ENCODE measurements around the gene SLC6A11.

SLC6A11 gene

DNA sequence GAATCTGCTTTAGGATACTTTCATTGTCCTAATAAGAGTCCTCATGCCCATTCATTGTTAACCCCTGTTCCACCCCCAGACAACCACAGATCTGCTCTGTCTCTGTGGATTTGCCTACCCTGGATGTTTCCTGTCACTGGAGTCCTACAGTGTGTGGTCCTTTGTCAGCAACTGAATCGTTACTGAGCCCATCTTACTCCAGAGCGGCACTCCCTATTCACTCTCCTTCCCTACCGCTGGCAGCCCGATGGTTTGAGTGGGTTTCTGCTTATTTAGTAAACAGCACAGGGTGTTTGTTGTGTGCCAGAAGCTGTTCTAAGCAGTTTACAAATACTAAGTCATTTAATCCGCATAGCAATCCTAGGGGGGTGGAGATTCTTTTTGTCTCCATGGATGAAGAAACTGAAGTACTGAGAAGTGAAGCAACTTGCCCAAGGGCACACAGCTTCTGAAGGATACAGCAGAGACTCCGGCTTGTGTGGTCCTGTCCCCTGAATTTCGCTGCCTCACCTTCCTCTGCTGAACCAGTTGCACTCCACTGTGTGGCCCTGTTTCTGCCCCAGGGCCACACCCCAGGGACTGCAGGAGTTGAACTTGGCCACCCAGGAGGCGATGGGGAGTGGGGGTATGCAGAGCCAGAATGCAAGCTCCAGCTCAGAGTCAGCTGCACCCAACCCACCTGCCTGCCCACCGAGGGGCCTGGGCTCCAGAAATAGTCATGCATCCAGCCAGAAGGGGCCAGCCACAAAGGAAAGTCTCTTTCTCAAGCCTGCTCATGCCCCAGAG lies 120.0 kb downstream of the SLC6A11 start:
- FAIRE-seq = no peak
- no peak for DNase-seq (ENCODE audit: insufficient read length)
- TF ChIP-seq POLR2A (IDR thresholded peaks at IDR 0.05; ENCODE audit: low read depth, low read length) (no peak), TAF1 (IDR thresholded peaks at IDR 0.05; ENCODE audit: borderline replicate concordance, low read depth, low read length) (no peak), POLR2AphosphoS5 (IDR thresholded peaks at IDR 0.05; ENCODE audit: low read depth, low read length) (no peak)

DNA sequence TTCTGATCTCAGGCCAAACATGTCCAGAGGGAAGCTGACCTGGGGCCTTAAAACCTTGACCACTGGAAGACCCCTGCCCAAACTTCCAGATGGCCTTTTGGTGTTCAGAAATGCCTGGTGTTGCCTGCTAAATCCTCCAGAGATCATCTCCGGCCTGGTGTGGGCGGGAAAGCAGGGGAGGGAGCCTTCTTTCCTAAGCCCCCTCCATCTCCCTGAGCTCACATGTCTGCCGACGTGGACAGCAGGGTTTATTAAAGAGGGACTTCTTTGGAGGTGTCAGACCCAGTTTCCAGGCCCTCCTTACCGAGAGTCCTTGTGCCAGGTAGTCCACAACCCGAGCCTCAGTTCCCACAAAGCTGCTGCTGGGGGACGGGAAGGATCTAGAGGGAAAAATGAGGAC lies 120.7 kb downstream of the SLC6A11 start:
- DNase-seq (ENCODE audit: insufficient read length) = no peak
- TF ChIP-seq TAF1 (IDR thresholded peaks at IDR 0.05; ENCODE audit: borderline replicate concordance, low read depth, low read length) = no peak
- TF ChIP-seq POLR2A (IDR thresholded peaks at IDR 0.05; ENCODE audit: low read depth, low read length) = no peak
- TF ChIP-seq POLR2AphosphoS5 (IDR thresholded peaks at IDR 0.05; ENCODE audit: low read depth, low read length) = no peak
- FAIRE-seq = no peak

DNA sequence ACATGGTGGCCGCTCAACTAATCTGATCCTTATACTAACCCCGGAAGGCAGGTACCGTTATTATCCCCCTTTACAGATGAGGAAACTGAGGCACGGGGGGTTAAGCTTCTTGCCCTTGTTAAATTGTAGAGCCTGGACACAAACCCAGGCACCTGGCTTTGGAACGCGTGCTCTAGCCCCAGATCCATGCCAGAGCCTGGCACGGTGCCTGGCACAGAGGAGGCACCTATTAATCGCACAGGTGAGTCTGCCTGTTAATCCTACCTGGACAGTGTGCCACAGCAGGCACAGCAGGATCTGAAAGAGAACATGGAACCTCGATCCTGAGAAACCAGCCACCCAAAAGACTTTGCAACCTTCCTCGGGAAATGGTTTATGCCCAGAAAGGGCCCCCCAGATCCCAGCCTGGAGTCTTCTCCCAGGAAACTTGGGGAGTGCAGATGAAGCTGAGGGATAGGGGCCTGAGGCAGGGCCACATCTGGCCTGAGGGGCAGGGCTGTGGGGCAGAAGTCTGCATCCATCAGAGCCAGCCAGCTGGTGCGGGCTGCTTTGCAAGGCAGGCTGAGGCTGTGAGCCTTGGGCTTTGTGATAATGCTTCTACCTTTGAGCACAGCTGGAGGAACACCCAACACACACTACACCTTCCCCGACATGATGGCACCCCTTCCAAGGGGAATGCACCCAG lies 121.3 kb downstream of the SLC6A11 start:
- TF ChIP-seq TAF1 (IDR thresholded peaks at IDR 0.05; ENCODE audit: borderline replicate concordance, low read depth, low read length) = no peak
- no peak for TF ChIP-seq POLR2AphosphoS5 (IDR thresholded peaks at IDR 0.05; ENCODE audit: low read depth, low read length)
- no peak for TF ChIP-seq POLR2A (IDR thresholded peaks at IDR 0.05; ENCODE audit: low read depth, low read length)
- FAIRE-seq (no peak), DNase-seq (ENCODE audit: insufficient read length) (no peak)

DNA sequence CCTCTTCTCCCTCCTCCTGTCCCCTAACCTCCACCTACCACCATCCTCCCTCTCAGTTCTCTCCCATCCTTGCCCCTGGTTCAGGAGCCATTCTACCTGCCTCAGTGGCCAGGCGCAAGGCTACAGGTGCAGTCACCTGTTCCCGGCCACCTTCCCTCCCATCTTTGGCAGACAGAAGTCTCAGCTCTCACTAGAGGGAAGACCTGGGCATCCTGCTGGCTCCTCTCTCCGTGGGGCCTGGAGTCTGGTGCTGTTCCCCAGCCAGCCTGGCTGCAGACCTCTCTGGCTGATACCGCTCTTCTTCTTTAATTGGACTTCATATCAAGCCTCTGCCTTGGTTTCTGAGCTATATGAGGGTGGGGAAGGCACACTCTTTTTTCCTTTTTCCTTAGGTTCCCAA lies 123.5 kb downstream of the SLC6A11 start:
- TF ChIP-seq POLR2A (IDR thresholded peaks at IDR 0.05; ENCODE audit: low read depth, low read length) (no peak), TAF1 (IDR thresholded peaks at IDR 0.05; ENCODE audit: borderline replicate concordance, low read depth, low read length) (no peak), POLR2AphosphoS5 (IDR thresholded peaks at IDR 0.05; ENCODE audit: low read depth, low read length) (no peak)
- DNase-seq (ENCODE audit: insufficient read length) = no peak
- FAIRE-seq = no peak

DNA sequence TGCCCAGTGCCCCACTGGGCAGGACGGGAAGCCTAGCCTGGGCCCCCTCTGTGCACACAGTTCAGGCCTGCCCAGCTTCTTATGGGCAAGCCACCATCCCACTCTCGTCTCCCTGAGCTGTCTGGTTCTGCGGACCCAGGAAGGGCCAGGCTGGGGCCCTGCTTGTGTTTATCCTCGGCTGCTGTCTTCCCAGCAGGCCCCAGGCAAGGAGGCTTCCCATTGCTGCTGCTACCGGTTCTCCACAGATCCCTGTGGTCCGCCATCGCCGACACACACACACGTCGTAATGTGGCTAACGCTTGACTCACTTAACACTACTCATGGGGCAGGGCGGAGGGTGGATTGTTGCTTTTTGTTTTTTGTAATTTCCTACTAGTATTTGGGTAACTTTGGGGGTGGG lies 124.1 kb downstream of the SLC6A11 start:
- TF ChIP-seq POLR2A (IDR thresholded peaks at IDR 0.05; ENCODE audit: low read depth, low read length) = no peak
- no peak for TF ChIP-seq POLR2AphosphoS5 (IDR thresholded peaks at IDR 0.05; ENCODE audit: low read depth, low read length)
- TF ChIP-seq TAF1 (IDR thresholded peaks at IDR 0.05; ENCODE audit: borderline replicate concordance, low read depth, low read length) = no peak
- DNase-seq (ENCODE audit: insufficient read length) = no peak
- no peak for FAIRE-seq

DNA sequence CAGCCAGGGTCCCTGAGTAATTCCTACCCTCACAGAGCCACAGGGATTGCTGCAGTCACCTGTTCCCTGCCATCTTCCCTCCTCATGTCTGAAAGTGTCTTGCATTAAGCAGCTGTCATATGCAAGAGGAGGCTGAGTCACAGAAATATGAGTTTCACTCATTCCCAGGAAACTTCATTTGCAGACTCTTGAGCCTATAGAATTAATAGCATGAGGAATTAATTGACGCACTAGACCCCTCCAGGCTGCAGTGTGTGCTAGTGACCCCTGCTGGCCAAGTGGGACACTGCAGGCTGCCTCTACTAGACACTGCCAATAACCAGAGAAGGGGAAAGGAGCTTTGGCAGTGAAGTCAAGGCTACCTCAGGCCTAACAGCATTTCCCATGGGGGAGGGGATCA lies 125.9 kb downstream of the SLC6A11 start:
- TF ChIP-seq POLR2A (IDR thresholded peaks at IDR 0.05; ENCODE audit: low read depth, low read length) (no peak), TAF1 (IDR thresholded peaks at IDR 0.05; ENCODE audit: borderline replicate concordance, low read depth, low read length) (no peak), POLR2AphosphoS5 (IDR thresholded peaks at IDR 0.05; ENCODE audit: low read depth, low read length) (no peak)
- DNase-seq (ENCODE audit: insufficient read length) (no peak), FAIRE-seq (peak; percentile 57)

DNA sequence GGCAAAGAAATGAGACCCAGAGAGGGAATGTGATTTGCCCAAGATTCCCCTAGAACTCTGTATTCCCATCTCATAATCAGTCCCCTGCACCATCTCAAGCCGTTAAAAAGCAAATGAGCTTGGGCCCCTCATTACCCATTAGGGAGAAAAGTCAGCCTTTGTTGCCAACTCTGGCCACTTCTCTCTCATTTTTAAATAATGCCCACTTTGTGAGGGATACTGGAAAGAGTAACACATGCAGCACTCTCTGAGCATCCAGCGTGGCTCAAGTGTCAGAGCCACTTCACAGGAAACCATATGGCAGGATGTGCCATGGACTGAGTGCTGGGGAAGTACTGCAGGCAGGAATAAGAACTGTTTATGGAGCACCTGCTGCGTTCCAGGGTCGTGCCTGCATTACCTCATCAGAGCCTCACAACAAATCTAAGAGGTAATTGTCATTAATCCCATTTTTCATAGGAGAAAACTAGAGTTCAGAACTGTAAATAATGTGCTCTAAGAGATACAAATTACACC lies 126.7 kb downstream of the SLC6A11 start:
- FAIRE-seq (no peak), DNase-seq (ENCODE audit: insufficient read length) (no peak)
- TF ChIP-seq TAF1 (IDR thresholded peaks at IDR 0.05; ENCODE audit: borderline replicate concordance, low read depth, low read length) (no peak), POLR2A (IDR thresholded peaks at IDR 0.05; ENCODE audit: low read depth, low read length) (no peak), POLR2AphosphoS5 (IDR thresholded peaks at IDR 0.05; ENCODE audit: low read depth, low read length) (no peak)

DNA sequence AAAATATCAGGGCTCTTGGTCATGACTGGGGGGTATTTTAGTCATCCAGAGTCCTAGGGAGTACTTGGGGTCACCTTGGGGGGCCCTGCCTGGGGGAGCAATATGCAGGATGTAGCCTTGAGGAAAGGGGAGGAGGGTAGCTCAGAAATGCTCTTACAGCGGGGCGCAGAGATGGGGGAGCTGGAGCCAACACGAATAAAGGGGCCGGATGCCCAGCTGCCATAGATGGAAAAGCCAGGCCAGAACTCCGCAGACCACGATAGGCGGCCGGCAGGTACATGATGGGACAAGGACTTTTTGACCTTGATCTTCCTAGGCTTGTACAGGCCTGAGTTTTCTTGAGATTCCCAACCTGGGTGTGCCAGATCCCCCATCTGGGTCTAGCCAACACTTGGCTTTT lies 128.8 kb downstream of the SLC6A11 start:
- no peak for FAIRE-seq
- TF ChIP-seq POLR2A (IDR thresholded peaks at IDR 0.05; ENCODE audit: low read depth, low read length) (no peak), TAF1 (IDR thresholded peaks at IDR 0.05; ENCODE audit: borderline replicate concordance, low read depth, low read length) (no peak), POLR2AphosphoS5 (IDR thresholded peaks at IDR 0.05; ENCODE audit: low read depth, low read length) (no peak)
- DNase-seq (ENCODE audit: insufficient read length) = no peak

DNA sequence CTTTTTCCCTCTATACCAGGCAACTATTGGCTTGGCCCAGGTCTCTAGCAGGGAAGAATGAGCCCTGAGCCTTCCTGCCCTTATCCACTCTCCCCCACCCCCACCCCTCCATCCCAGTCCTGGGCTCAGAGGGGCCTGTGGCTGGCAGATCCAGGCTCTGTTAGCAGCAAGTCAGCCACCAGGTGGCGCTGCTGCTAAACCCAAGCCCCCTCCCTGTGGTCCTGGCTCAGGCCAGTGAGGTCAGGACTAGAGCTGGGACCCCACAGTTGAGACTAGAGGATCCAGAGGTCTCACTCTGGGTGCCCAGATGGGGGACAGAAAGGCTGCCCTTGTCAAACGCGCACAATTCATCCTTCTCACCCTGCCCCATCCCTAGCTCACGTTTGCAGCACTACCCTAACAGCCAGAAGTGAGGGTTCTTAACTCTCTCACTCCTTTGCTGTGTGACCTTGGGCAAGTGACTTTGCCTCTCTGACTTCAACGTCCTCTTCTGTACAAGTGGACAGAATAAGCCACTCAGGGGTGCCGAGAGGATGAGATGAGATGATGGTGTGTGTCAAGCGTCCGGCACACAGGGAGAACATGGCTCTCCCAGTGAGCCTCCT lies 129.8 kb downstream of the SLC6A11 start:
- DNase-seq (ENCODE audit: insufficient read length) = peak; percentile 61
- no peak for TF ChIP-seq TAF1 (IDR thresholded peaks at IDR 0.05; ENCODE audit: borderline replicate concordance, low read depth, low read length)
- no peak for FAIRE-seq

DNA sequence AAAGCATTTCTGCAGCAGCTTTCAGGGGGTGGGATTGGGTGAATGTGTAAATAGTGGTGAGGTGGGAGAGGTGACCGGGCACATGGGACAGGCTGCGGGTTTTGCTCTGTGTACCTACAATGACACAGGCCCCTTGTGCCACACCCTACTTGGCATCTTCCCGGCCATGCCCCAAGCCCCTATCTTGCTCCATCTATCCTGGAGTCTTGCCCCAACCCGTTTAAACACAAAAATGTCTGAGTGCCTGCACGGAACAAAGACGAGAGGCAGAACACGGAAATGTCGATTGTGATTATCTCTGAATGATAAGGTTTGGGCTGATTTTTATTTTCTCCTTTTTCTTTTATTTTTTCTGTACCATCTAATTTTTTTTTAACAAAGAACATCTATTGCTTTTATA lies 130.5 kb downstream of the SLC6A11 start:
- DNase-seq (ENCODE audit: insufficient read length) (no peak), FAIRE-seq (no peak)
- TF ChIP-seq TAF1 (IDR thresholded peaks at IDR 0.05; ENCODE audit: borderline replicate concordance, low read depth, low read length) = no peak
- TF ChIP-seq POLR2A (IDR thresholded peaks at IDR 0.05; ENCODE audit: low read depth, low read length) = no peak
- TF ChIP-seq POLR2AphosphoS5 (IDR thresholded peaks at IDR 0.05; ENCODE audit: low read depth, low read length) = no peak

DNA sequence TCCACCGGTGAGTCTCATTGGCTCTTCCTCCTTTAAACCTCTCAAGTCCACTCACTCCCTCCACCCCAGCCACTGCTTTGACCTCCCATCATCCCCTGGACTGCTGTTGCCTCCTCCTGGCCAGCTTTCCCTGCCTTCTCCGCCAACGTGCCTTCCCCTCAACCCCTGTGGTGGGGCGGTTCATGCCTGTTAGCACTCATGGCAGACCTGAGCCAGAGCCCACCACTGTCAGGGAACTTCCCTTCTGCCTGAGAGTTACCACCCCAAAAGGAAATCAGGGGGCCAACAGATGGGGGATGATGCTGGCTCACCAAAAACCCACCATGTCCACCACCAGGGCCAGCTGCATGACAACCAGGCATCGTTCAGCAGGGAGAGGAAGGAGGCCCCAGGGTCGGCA lies 132.3 kb downstream of the SLC6A11 start:
- DNase-seq (ENCODE audit: insufficient read length) (no peak), FAIRE-seq (no peak)
- no peak for TF ChIP-seq POLR2AphosphoS5 (IDR thresholded peaks at IDR 0.05; ENCODE audit: low read depth, low read length)
- TF ChIP-seq POLR2A (IDR thresholded peaks at IDR 0.05; ENCODE audit: low read depth, low read length) = no peak
- no peak for TF ChIP-seq TAF1 (IDR thresholded peaks at IDR 0.05; ENCODE audit: borderline replicate concordance, low read depth, low read length)

Measured in GM12892 (cell line).